ENCODE results near the gene KAZN.

The KAZN gene

DNA sequence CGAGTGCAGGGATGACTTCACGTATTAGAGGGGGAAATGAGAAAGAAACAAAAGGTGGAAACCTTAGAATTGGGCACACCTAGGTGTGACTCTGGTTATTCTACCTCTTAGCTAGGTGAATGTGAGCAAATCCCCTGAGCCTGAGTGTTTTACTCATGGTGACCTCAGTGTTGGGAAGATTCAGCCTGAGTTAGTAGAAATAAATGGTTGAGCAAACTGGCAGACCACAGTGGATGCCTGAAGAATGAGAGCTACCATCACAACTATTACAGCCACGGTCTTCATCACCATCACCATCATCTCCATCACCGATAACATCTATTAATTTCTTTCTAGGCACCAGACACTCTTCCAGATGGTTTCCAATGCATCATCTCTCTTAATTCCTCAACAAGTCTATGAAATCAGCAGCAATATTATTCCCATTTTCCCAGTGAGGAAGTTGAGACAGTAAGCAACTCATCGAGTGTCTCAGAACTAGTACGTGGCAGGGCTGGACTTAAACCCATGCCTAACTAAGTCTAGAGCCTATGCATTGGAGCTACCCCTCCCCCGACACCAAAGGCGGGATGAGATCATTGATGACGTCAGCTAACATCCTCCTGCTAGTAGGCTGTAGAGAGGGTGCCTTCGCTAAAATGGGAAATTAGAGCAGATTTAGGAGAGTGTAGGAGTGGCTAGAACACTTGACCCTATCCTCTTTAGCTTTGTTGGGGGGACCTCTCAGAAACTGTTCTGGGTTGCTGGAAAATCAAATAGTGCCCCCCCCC lies 7.9 kb upstream of the KAZN start:
- no peak for DNase-seq

DNA sequence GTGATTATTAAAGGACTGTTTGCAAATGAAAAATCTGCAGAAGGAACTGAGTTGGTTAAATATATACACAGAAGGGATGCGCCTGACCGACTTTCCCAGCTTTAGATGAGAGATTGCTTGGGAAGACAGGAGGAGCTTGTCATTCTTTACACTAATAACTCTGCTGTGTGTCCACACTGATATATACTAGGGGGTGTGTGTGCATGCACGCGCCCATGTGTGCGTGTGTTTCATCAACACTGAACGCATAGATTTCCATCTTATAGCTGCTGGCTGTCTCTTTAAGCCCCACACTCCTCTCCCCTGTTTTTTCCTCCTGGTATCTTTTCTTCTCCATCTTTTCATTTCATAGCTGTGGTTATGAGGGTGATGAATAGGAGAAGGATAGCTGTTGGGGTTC lies 6.9 kb upstream of the KAZN start:
- DNase-seq, result no peak

DNA sequence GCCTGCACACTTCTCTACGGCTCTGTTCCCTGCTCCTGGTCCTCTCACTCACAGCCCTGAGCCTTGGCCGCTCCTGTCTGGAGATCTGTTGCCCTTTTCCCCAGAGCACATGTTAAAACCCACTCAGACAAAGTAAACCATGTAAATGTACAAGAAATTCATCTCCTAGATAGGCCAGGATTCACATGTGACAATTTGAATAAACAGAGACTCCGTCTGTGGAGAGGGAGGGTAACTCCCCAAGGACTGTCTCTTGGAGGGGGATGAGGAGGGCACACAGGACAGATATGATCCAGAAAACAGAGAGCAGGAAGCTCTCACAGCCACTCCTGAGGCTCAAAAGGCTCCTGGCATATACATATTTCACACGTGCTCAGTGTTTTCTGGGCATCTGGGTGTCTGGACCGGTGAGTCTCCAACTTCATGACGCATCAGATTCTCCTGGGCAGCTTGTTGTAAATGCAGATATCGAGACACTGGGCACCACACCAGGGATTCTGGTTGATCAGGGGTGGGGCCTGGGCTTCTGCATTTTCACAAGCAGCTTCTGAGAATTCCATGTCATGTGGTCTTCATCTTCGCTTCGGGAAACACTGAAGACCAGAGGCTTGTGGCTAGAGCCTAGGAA lies 6.4 kb upstream of the KAZN start:
- DNase-seq, result no peak

DNA sequence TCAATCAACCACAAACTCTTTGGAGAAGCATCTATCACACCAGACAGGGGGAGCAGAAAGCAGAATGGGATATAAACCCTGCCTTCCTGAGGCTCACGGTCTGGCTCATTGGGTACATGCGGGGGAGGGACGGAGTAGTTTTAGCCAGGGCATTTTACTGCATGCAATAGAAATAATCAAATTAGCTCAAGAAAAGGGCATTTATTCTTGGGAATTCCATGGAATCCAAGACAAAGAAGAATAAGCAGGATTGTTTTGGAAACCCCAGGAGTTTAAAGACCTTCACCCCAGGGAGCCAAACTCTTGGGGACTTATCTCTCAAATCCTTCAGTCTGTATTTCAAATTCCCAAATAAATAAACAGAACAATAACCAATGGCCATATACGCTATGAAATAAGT lies 5.2 kb upstream of the KAZN start:
- DNase-seq, result no peak

DNA sequence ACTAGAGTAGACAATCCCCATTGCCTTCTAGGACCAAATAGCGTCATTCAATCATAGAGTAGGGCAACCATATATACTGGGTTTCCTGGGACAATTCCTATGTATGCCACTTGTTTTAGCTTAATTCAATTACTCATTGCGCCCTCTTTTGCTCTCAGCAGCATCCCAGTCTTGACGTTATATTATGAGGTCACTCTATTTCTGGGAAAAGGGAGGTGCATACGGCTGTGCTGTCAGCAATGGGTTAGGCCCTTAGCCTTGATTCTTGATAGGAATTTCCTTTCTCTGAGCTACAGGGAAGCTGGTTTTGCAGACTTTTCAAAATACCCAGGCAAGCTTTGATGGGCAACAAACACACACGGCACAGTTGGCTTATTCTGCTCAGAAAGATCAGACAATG lies 4.4 kb upstream of the KAZN start:
- no peak for DNase-seq

DNA sequence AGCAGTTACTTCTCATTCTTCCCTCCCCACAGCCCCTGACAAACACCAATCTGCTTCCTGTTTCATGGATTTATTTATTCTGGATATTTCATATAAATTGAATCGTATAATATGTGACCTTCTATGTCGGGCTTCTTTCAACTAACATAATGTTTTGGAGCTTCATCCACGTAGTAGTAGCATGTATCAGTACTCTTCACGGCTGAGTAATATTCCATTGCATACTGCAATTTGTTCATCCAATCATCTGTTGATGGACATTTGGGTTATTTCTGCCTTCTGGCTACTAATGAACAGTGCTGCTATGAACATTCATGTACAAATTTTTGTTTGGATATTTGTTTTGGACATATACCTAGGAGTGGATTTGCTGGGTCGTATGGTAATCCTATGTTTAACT lies 1.9 kb upstream of the KAZN start:
- no peak for DNase-seq

DNA sequence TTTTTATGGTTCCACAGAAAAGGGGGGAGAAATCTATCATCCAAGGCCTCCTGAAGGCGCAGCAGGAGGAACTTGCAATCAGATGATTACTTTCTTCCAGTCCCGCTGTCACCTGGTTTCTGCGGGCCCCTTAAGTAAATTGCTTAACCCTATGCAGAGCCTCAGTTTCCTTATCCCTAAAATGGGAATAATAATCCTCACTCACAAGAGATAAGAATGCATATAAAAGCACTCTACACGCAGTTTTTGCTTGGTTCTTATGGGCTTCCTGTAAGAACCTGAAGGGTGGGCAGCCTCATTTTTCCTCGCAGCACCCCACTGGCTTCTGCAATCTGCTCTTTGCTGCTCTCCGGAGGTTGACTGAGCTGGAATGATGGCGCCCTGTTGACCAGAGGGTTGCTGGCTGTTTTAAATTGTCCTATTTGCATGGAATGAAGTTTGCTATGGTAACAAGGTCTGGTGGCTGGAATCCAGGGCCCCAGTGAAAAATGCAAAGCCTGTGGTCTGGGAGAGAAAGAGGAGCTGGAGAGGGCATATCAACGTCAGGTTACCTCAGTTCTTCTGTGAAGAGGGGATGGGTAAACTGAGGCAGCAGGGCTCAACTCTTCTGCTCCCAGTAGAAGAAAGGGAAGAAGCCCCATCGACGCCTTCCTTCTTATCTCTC lies 1.0 kb upstream of the KAZN start:
- no peak for DNase-seq

DNA sequence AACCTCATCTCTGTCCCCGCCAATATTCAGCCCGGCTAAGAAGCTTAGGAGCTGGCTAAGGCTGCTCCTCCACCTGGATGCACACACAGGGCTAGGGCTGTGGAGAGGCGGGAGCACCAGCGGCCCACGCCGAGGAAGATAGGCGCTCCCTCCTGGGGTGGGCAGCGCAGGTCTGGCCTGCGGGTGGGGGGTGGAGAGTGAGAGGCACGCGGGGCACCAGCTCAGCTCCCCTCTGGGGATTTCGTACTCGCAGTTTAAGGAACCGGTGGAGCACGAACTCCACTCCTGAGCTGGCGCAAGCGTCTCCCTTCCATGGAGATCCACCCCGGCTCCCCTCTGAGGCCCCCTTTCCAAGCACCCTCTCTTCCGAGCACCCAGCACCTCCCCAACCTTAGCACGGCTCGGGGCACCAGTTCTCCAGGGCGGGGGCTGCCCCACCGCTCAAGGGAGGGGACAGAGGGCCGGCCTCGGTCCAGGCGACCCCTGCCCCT lies 433 bp upstream of the KAZN start:
- no peak for DNase-seq

DNA sequence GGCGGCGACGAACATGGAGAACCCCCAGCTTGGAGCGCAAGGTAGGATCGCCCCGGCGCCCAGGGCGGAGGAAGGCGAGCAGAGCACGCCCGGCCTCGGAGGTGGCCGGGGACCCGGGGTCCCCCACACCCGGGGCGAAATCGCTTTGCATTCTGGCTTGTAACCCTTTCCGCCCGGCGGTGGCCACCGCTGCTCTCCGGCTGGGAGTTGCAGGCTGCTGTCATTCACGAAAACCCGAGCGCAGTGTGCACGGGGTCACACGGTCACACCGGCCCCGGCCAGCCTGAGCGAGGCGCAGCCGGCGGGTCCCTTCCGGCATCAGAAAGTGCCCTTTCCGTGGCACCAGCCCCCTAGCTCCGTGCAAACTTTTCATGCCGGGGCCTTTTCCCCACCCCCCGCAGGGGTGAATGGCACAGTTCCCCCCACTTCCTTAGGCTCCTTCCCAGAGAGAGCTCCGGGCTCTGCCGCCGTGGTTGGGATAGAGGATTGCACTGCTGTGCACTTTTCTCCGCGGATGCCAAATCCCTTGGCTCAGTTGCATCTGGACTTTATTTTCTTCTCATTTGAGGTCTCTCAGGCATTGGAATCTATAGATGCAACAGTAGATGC lies 802 bp downstream of the KAZN start:
- no peak for DNase-seq

DNA sequence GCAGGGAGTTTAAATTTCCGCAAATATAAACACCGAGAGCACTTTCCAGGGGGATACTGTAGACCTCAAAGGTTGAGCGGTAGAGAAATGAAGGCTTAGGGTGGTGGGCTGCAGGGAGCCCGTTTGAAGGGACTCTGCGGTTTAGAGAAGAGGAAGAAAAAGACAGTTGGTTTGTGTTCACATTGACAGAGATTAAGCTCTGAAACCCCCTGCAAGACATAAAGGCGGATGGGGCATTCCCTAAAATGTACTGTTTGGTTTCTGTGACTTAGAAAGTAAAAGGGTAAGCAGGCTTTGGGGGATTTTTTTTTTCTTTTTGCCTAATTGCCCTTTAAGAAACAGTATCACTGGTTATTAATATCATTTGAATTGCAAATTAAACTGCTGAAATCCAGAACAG lies 1.3 kb downstream of the KAZN start:
- DNase-seq, result no peak

DNA sequence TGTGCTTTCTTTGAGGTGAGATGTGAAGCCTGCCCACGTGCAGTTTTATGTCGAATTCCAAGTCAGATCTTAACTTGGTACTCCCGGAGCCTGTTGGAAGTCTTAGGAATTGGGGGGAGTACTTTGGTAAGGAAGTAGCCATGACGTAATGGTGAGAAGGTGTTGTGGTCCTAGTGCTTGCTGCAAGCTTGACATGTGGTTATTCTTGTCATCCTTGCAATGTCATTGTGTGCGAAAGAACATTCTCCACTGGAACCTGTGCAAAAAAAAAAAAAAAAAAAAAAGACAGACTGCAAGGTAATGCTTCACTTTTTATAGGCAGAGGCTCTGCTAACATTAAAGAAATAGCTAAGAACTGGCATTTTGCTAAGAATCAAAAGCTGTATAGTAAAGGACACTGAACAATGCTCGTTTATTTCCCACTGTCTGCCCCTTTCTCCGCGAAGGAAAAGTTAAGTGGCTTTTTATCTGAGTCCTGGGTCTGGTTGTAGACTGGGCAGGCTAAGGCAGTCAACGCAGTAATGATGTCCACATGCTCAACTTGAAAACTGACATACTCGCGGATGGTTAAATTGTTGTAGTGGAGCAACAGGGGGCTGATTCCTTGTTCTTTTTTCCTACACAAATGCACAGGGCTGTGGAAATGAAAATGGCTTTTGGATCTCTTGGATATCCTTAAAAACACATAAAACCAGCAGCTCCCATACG lies 2.1 kb downstream of the KAZN start:
- DNase-seq, result no peak

DNA sequence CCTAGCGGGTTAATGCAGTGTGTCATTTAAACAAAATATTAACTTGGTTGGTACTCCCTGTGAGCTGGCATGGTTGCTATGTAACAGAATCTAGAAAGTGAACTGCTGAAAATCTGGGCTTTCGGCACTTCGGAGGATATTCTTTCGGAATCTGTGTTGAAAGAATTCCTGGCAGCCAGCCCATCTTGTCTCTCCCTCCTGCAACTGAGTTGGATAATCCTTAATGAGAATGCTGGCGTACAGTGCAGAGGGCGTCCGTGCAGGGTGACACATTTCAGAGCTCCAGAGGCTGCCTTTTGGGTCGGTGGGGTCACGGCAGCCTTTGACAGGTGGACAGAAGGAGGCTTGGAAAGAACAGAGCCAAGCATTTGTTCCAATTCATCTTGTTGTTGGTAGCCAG lies 3.7 kb downstream of the KAZN start:
- DNase-seq, result no peak

DNA sequence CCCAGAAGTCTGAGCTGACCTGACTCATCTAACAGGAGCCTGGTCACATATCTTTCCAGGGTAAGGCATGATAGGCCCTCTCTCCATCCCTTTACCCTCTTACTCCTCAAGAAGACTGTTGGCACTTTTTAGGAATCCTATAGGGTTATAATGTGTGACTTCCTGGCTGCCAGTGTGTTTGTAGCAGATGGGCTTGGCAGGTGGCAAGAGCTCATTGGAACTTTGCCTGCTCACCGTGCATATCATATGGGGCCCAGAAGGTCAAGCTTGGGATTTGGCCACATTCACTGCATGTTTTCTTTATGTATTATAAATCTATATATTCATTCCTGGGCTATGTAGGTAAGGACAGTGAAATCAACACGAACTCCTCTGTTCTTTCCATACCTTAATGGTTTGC lies 5.2 kb downstream of the KAZN start:
- DNase-seq, result no peak

DNA sequence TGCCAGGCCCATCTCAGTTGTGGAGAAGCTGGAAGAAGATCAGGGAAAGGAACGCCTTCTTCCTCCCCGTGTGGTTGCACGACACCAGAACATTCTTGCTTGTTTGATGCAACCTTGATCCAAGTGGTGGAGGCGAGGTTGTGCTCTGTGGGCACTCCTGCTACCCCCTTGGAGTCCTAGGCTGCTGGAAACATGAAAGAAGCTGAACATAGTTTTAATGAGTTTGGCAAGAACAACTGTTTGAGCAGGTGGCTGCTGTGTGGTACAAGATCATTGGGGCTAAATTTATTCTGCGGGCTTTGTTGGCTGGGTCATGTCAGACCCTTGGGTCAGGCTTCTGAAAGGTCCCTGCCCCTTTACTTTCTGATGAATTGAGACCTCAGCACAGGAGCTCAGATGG lies 5.9 kb downstream of the KAZN start:
- DNase-seq, result no peak

DNA sequence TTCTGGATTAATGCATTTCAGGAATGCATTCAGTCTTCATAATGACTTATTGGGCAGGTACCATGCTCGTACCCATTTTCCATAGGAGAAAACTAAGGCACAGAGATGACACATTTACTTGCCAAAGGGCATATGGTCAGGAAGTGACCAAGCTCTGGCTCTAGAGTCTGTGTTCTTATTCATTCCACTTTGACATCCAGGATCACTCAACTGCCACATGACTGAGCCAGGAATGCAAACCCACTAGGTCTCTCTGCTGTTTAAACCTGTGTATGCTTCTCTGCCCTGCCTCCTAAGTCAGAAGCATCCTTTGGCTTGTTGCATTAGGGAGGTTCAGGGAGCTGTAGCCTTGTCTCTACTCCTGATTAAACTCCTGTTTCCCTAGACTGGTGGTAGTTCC lies 7.5 kb downstream of the KAZN start:
- no peak for DNase-seq

DNA sequence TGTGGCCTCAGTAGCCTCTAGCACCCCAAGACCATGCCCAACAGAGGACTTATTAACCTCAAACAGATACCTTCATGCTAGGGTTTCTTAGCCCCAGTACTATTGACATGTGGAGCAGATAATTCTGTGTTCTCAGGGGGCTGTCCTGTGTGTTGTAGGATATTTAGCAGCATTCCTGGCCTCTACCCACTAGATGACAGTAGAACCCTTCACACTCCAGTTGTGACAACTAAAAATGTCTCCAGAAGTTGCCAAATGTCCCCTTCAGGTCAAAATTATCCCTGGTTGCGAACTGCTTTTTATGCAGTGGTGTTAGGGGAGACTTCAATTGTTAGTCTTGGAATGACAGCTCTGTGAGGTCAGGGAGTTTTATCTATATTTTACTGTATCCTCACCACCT lies 8.1 kb downstream of the KAZN start:
- no peak for DNase-seq

DNA sequence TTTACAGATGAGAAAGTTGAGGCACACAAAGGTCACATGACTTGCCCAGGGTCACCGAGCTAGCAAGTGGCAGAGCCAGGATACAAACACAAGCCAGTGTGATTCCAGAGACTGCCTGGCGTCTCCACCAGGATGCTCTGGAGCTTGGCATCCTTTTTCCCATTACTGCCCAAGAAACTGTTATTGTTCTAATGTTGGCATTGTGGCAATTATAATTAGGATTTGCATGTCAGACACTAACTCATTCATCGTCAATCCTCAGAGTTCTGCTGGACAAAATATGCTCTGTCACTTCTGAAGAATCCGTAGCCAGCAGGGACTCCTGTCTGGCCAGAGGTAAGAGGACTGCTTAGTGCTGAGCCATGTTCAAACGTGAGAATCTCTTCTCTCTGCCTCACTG lies 8.8 kb downstream of the KAZN start:
- no peak for DNase-seq

DNA sequence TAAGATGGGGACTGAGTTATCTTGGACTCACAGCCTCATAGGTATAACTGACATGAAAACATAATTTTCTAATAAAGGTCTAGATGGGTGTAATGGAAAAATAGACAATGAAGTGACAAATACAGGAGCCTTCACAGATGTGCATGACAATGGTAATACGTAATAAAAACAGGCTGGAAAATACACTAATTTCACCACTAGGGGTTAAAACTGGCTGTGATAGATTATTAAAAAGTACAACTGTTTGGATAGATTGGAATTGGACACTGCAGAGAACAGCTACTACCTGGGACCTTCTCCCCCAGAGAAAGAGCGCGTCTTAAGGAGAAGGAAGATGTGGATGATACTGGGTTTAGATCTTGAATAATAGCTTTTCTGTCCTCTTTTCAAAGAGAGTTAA lies 9.8 kb downstream of the KAZN start:
- no peak for DNase-seq

DNA sequence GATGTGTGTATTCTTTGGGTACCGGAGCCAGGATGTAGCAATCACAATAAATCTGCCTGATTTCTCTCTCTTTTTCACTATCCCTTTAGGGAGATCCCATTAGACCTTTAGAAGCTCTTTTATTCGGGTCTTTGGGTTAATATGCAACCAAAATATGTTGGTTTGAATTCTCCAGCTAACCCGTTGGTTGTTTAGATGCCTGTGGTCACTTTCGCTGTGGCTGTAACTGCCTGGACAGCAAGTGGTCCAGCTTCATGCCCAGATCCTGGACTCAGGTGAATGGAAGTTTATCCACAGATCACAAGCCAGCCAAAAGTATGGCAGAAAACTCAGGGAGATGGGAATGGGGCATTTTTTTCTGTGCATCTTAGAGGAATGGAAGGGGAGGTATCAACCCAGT lies 12.3 kb downstream of the KAZN start:
- no peak for DNase-seq

DNA sequence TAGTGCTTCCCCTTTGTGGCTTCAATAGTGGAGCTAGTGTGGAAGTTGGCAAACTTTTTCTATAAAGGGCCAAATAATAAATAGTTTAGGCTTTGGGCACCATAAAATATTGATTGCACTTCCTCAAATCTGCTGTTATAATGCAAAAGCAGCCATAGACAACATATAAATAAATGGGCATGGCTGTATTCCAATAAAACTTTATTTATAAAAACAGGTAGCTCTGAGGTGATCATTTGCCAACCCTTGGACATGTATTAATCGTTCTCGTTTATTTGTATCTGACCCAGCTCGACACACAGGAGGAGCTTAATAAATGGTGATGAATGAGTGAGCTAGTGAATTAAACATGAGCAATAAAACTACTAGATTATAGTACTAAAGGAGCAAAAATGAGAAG lies 13.3 kb downstream of the KAZN start:
- no peak for DNase-seq

DNA sequence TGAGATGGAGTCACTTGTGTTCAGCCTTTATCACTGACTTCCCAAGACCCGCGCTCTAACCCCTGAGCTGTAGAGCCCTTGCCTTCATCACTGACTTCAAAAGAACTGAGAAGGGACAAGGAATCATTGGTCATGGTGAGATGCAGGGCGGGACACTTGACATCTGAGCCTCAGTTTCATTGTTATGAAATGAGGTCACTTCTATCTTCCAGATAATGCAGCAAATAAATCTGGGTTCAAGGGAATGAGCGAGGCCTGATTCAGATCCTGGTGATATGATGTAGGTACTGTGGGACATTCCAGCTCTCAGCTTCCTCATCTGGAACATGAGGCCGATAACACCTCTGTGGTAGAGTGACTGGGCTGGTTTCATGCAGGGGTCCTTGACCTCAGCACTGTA lies 13.8 kb downstream of the KAZN start:
- no peak for DNase-seq

DNA sequence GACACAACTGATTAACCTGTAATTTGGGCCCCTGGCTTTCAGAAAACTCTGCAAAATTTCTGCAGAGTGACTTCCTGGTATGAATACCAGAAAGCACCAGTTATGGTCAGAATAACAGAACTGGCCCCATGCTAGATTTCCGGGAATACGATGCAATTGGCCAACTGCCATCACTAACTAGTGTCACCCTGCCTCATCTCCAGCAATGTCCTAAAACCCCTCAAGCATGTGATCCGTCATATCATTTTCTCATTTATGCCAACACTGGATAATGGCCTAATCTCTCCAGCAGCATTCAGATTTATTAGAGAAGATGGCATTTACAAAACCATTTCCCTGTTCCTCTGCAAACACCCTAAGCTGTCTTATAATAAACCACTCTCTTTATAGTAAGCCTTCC lies 15.4 kb downstream of the KAZN start:
- no peak for DNase-seq

DNA sequence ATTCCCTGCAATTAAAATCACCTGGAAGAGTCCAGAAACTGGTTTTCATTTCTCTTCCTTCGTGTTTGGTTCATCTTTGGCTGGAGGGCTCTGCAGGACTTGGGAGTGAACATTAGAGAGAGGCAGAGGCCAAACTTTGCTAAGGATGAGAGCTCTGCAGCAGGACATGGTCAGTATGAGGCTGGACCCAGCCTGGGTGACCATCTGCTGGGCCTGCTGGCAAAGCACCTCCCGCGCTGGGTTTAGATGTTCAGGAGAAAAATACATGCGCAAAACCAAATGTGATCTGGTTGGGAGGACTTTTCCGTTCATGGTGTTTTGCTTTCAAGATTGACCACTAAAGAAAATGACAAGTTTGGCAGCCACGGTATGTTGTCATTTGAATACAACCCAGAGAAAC lies 15.9 kb downstream of the KAZN start:
- no peak for DNase-seq

Measured in CD4-positive, alpha-beta T cell treated with Interleukin-12 subunit alpha and Interleukin-12 subunit beta, for 1 hour (primary cell).